A549 treated with CORT108297 at 1 μM for 4 hours (cell line): ENCODE measurements around the gene TMEM151A. TPM values are rescaled to one million over a fixed set of nuclear protein-coding genes. Genes with fewer than 3 reads are reported as not detected.

Experiments used
- total RNA-seq: library from RNA; stranded (reverse); fragments of 200-300 nt; extraction: Qiagen RNA extraction; gene quantifications from 5 replicates; pipeline ENCODE4 v1.2.3, GENCODE V29; 2022

TMEM151A gene
- total RNA-seq, result 1.8 to 4.6 TPM (median 3.3 TPM) in 5 replicates

GRCh38 chr11:66291706-66292542 is at the start of gene TMEM151A:
TSS of gene TMEM151A (plus strand) at chr11:66291894. CDS start at chr11:66292014, 120 bp downstream.

GRCh38 chr11:66268244-66268951 is 23.3 kb upstream of the TMEM151A start, which contains the start of gene RAB1B:
TSS of gene RAB1B (plus strand) at chr11:66268639. CDS start at chr11:66268680, 41 bp downstream.

GRCh38 chr11:66277471-66278362 is 14.0 kb upstream of the TMEM151A start, which contains the start of gene CNIH2:
TSS of gene CNIH2 (plus strand) at chr11:66278175. CDS start at chr11:66278457, 282 bp downstream.

GRCh38 chr11:66288671-66289547 is 2.8 kb upstream of the TMEM151A start, which contains the start of gene YIF1A:
TSS of gene YIF1A (minus strand) at chr11:66289143. CDS start at chr11:66288985, 158 bp downstream.

GRCh38 chr11:66316849-66317251 is 25.2 kb downstream of the TMEM151A start, which contains the start of gene CD248:
TSS of gene CD248 (minus strand) at chr11:66317044. CDS start at chr11:66317027, 17 bp downstream.

GRCh38 chr11:66336234-66337102 is 44.8 kb downstream of the TMEM151A start, which contains the start of gene RIN1:
TSS of gene RIN1 (minus strand) at chr11:66336434. CDS start at chr11:66336402, 32 bp downstream.

GRCh38 chr11:66344550-66345315 is 53.0 kb downstream of the TMEM151A start, which contains the start of gene BRMS1:
TSS of gene BRMS1 (minus strand) at chr11:66345104. CDS start at chr11:66342234, 2,870 bp downstream.

Other genes with a start within 250 kb of the TMEM151A start
- gene GAL3ST3, start 242.7 kb upstream of the TMEM151A start, total RNA-seq, result not detected in 5 replicates
- gene SF3B2, start 239.5 kb upstream of the TMEM151A start, total RNA-seq, result 166 to 184 TPM (median 170 TPM) in 5 replicates
- gene PACS1, start 221.6 kb upstream of the TMEM151A start, total RNA-seq, result 48.9 to 85.2 TPM (median 76.8 TPM) in 5 replicates
- gene KLC2, start 34.2 kb upstream of the TMEM151A start, total RNA-seq, result 38.4 to 49.2 TPM (median 46.1 TPM) in 5 replicates
- 123 to 151 TPM (median 149 TPM) in 5 replicates for gene RAB1B, start 23.3 kb upstream of the TMEM151A start, total RNA-seq
- 1.6 to 2.5 TPM (median 2.4 TPM) in 5 replicates for gene CNIH2, start 13.7 kb upstream of the TMEM151A start, total RNA-seq
- gene YIF1A, start 2.8 kb upstream of the TMEM151A start, total RNA-seq, result 94.0 to 127 TPM (median 124 TPM) in 5 replicates
- gene CD248, start 25.1 kb downstream of the TMEM151A start, total RNA-seq, result not detected in 5 replicates
- 28.4 to 46.9 TPM (median 39.6 TPM) in 5 replicates for gene RIN1, start 44.5 kb downstream of the TMEM151A start, total RNA-seq
- 81.3 to 101 TPM (median 89.5 TPM) in 5 replicates for gene BRMS1, start 53.2 kb downstream of the TMEM151A start, total RNA-seq
- 15.1 to 20.3 TPM (median 19.1 TPM) in 5 replicates for gene B4GAT1, start 55.7 kb downstream of the TMEM151A start, total RNA-seq
- gene SLC29A2, start 79.9 kb downstream of the TMEM151A start, total RNA-seq, result 3.1 to 5.3 TPM (median 4.5 TPM) in 5 replicates
- not detected in 5 replicates for gene NPAS4, start 129.1 kb downstream of the TMEM151A start, total RNA-seq
- 91.9 to 118 TPM (median 107 TPM) in 5 replicates for gene MRPL11, start 147.0 kb downstream of the TMEM151A start, total RNA-seq
- gene PELI3, start 175.0 kb downstream of the TMEM151A start, total RNA-seq, result 4.0 to 6.8 TPM (median 5.9 TPM) in 5 replicates
- 50.3 to 58.1 TPM (median 55.8 TPM) in 5 replicates for gene DPP3, start 188.5 kb downstream of the TMEM151A start, total RNA-seq
- 8.3 to 10.7 TPM (median 9.6 TPM) in 5 replicates for gene BBS1, start 218.7 kb downstream of the TMEM151A start, total RNA-seq